Measurements from ENCODE around the gene WDR37.

DNA sequence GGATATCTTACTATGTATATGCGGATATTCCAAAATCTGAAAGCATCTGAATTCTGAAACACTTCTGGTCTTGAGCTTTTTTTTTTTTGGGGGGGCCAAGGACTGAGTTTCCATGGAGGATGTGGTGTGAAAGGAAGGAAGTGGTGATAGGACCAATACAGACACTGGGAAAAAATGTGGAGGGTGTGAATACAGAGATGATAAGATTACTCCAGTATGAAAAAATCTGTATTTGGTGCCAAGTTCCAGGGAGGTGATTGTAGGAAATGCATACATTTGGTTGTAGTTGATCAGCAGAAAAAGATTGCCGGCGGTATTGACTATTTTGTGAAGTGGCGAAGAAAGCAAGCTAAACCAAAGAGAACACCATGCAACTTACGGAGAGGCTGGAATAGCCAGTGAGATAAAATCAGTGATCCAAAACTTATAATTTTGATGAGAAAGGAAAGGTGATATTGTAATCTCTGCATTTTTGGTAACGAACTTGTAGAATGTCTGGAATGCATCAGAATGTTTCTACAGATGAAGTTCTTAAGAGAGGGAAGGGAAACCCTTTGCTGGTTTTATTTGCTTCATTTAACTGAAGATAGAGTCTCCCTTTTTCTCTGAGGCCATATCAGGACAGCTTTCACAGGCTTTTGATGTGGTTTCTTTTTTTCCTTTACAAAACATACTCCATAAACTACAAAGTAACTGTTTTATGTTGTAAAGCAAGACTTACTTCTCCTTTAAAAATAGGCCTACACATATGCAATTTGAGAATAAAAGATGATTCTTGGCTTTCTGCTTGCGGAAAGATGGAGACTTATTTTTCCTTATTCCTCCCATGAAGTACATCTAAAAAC lies 6.0 kb downstream of the WDR37 start:
- TF ChIP-seq, protein P1, sequence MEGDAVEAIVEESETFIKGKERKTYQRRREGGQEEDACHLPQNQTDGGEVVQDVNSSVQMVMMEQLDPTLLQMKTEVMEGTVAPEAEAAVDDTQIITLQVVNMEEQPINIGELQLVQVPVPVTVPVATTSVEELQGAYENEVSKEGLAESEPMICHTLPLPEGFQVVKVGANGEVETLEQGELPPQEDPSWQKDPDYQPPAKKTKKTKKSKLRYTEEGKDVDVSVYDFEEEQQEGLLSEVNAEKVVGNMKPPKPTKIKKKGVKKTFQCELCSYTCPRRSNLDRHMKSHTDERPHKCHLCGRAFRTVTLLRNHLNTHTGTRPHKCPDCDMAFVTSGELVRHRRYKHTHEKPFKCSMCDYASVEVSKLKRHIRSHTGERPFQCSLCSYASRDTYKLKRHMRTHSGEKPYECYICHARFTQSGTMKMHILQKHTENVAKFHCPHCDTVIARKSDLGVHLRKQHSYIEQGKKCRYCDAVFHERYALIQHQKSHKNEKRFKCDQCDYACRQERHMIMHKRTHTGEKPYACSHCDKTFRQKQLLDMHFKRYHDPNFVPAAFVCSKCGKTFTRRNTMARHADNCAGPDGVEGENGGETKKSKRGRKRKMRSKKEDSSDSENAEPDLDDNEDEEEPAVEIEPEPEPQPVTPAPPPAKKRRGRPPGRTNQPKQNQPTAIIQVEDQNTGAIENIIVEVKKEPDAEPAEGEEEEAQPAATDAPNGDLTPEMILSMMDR (IDR thresholded peaks at IDR 0.05): no peak
- TF ChIP-seq, protein P2, sequence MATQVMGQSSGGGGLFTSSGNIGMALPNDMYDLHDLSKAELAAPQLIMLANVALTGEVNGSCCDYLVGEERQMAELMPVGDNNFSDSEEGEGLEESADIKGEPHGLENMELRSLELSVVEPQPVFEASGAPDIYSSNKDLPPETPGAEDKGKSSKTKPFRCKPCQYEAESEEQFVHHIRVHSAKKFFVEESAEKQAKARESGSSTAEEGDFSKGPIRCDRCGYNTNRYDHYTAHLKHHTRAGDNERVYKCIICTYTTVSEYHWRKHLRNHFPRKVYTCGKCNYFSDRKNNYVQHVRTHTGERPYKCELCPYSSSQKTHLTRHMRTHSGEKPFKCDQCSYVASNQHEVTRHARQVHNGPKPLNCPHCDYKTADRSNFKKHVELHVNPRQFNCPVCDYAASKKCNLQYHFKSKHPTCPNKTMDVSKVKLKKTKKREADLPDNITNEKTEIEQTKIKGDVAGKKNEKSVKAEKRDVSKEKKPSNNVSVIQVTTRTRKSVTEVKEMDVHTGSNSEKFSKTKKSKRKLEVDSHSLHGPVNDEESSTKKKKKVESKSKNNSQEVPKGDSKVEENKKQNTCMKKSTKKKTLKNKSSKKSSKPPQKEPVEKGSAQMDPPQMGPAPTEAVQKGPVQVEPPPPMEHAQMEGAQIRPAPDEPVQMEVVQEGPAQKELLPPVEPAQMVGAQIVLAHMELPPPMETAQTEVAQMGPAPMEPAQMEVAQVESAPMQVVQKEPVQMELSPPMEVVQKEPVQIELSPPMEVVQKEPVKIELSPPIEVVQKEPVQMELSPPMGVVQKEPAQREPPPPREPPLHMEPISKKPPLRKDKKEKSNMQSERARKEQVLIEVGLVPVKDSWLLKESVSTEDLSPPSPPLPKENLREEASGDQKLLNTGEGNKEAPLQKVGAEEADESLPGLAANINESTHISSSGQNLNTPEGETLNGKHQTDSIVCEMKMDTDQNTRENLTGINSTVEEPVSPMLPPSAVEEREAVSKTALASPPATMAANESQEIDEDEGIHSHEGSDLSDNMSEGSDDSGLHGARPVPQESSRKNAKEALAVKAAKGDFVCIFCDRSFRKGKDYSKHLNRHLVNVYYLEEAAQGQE (IDR thresholded peaks at IDR 0.05; ENCODE audit: insufficient read depth in 1 of 2, low read depth in 2 of 2, low read length in 1 of 2): no peak
- TF ChIP-seq POLR2AphosphoS5 (IDR thresholded peaks at IDR 0.05; ENCODE audit: low read depth, low read length): no peak
